Activated gamma-delta T cell treated with Interleukin-2 at 50 U/mL for 16 hours (primary cell): ENCODE data around the gene CPPED1.

Experiments used
- DNase-seq: peaks from one replicate; pipeline ENCODE4 v3.0.0-alpha.2; 2020

The CPPED1 gene

DNA sequence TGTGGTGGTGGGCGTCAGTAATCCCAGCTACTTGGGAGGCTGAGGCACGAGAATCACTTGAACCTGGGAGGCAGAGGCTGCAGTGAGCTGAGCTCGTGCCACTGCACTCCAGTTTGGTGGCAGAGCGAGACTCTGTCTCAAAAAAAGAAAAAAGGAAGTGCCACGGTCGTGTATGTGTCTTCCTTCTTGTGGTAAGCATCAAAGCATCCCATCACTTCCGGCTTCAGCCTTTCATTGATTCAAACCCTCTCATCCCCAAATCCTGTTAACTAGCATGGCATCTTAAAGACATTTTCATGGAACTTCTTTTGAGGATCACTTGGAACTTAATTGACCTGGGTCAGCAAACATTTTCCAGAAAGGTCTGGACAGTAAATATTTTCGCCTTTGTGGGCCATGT, 126.2 kb downstream of the CPPED1 start:
- no peak for DNase-seq

DNA sequence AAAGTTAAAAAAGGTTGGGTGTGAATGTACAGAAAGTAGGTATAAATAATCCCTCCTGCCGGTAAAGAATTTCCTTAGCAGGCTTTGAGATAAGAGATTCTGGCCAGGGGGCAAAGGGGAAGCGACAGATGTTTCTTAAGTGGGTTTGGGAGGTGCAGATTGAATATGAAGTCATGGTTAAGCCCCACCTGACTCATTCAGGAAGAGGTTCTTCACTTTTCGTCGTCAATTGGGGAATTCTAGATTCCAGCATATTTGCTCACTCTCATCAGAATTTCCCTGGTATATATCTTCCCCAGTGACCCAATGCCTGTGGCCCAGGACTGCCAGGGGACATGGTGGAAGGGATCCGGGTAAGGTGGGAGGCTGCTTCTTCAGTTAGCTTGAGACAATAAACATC, 127.8 kb downstream of the CPPED1 start:
- no peak for DNase-seq

DNA sequence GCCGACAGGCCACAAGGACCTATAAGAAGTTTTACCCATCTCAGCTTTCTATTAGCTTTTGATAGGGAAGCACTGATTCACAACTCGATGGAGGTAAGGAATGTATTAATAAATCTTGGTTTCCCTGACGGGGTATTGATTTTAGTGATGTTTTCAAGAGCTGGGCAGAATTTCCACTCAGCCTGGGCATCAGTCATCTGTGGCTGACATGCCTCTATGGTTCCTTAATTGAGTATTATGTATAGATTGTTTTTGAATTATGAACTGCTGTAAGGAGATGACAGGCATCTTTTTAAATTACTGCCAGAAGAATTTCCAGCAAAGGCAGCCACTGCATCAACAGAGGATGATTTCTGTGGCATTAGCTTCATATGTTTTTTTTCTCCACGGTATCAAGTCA, 128.6 kb downstream of the CPPED1 start:
- no peak for DNase-seq

DNA sequence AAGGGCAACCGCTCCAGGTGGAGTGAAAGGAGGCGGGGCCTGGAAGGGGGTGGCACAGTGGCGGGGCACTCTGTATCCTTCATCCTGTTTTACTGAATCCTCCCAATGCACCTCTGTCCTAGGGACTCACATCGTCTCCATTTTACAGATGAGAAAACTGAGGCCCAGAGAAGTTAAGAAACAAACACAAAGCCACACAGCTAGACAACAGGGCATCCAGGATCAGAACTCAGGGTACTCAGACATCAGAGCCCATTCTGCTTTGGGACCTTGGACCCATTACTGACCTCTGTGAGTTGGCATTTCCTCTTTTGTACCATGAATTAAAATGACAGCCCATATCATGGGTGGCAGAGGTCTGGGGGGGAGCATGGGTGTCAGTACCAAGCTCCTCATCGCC, 129.2 kb downstream of the CPPED1 start:
- no peak for DNase-seq

DNA sequence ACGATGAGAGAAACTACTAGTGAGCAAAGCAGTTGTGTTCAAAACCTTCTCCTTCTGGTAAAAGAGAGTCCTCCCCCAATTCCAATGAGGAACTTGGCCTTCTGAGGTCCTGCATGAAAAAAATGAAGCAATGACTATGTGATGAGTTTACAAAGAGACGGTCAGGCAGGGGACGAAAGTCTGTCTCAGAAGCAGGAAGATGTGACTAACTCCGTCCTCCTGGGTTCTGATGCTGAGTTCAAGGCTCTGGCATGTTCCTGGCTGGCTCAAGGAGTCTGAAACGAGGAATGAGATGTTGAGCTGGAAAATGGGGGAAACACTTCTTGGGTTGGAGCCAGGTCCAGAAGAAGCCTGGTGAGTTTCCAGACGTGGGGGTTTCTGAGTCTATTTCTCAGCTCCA, 129.6 kb downstream of the CPPED1 start:
- no peak for DNase-seq

- DNase-seq = no peak
Measured at GRCh38 chr16:12673466-12673865, 130.2 kb downstream of the CPPED1 start.

GRCh38 chr16:12672986-12673385, 130.7 kb downstream of the CPPED1 start:
- no peak for DNase-seq

GRCh38 chr16:12669908-12670307, 133.8 kb downstream of the CPPED1 start:
- DNase-seq = no peak

DNA sequence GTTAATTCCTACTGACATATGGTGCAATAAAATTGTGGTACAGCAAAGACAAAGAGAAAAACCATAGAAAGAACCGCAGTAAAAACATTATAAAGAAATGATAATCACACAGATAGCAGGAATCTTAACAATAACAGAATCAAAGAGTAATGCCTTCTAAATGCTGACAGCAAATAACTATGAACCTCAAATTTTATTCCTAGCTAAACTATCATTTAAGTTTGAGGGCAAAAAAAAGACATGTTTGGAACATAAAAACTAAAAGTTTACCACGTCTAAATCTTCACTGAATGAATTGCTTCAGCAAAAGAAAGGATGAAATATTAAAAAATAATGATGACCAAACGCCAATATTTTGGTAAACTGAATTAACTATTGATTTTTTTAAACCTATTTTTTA, 135.8 kb downstream of the CPPED1 start:
- DNase-seq = no peak

DNA sequence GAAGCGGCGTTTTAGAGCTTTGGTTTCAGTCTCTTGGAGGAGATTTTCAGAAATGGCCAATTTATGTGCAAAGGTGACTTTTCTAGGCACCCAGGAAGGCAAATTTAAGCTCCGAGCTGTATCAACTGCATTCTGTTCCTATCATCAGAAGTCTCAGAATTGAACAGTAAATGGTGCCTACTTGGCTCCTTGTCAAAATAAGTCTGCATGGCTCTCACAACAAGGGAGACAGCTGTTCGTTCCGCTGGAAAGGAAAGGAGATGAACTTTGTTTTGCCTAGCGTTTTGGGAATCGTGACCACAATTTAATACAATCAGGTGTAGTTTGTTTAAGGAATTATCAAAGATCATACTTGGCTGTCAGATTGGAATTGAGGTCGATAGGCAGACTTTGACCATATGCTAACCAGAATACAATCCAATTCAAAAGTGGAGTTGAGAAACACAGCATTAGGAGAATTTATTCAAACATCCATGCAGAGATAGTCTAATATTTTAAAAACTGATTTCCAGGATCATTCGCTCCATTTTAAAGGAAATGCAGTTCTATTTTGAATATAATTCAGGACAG, 139.4 kb downstream of the CPPED1 start:
- DNase-seq = no peak

GRCh38 chr16:12661656-12662172, 142.0 kb downstream of the CPPED1 start:
- DNase-seq = peak; percentile 10

- no peak for DNase-seq
Measured at GRCh38 chr16:12659871-12660270, 143.8 kb downstream of the CPPED1 start.

DNA sequence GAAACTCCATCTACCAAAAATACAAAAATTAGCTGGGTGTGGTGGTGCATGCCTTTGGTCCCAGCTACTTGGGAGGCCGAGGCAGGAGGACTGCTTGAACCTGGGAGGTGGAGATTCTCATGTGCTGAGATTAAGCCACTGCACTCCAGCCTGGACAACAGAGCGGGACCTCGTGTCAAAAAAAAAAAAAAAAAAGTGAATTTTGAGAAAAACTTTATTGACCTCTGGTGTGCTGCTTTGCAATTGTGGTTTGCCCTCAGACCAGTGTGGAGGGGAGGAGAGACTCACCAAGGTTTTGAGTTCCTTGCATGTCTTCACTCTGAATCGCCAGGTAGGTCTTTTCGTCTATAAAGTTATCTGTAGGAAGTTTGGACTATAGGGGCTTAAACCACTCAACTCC, 145.2 kb downstream of the CPPED1 start:
- DNase-seq = no peak

DNA sequence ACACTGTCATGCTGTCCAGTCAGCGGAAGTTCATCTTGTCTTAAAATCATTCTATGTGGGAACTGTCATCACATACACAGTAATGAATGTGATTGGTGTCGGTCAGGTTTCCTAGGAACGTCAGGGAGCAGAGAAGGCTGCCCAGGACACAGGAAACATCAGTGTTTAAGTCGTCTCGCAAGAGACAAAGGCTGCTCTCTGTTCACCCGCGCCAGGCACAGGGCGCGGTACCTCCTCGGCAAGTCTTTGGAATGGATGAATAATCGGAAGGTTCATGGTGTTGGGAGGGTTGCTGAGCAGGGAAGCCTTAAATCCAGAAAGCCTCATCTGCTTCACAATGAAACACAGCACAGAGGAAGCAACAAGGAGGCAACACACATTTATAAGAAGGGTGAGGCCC, 148.2 kb downstream of the CPPED1 start:
- no peak for DNase-seq

- DNase-seq = no peak
Measured at GRCh38 chr16:12653820-12654392, 149.8 kb downstream of the CPPED1 start.

- no peak for DNase-seq
Measured at GRCh38 chr16:12652924-12653323, 150.8 kb downstream of the CPPED1 start.

DNA sequence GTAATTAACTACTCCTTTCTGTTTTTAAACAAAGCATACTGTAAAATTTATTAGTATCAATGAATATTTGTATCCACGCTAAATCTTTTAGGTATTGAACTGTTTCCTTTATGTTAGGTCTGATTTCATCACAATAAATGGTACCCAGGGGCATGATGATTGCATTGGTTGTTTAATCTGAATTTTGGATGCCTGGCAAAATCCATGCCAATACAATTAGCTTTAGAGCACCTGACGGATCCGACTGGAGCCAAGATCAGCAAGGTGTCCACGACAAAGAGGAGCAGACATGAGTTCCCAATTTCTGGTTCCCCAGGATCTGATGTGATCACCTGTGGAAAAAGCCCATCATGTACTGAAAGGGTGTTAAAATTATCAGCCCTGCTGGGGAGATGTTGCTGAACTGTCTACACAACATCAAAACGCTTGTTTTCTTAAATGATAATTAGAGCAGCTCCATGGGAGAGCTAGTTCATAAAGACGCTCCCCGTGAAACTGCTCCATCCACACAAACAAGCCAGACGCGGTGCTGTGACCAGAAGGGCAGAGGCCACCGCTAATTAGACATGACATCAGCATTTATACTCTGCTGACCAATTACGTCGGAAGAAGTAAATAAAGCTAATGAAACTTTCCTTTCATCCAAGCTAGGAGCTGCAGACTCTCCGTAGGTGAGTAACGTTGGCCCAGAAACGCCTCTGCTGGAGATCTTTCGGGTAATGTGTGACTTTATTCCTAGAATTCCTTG, 151.7 kb downstream of the CPPED1 start:
- no peak for DNase-seq

- no peak for DNase-seq
Measured at GRCh38 chr16:12649356-12649755, 154.3 kb downstream of the CPPED1 start.

GRCh38 chr16:12646490-12647274, 157.0 kb downstream of the CPPED1 start:
- DNase-seq = no peak

GRCh38 chr16:12646098-12646489, 157.6 kb downstream of the CPPED1 start:
- no peak for DNase-seq

GRCh38 chr16:12643034-12643455, 160.6 kb downstream of the CPPED1 start:
- DNase-seq = no peak

- DNase-seq = no peak
Measured at GRCh38 chr16:12639044-12639443, 164.6 kb downstream of the CPPED1 start.

- no peak for DNase-seq
Measured at GRCh38 chr16:12637002-12637401, 166.7 kb downstream of the CPPED1 start.

GRCh38 chr16:12629271-12629670, 174.4 kb downstream of the CPPED1 start:
- no peak for DNase-seq
